ENCODE results near the gene ZFP36L2.

The ZFP36L2 gene

DNA sequence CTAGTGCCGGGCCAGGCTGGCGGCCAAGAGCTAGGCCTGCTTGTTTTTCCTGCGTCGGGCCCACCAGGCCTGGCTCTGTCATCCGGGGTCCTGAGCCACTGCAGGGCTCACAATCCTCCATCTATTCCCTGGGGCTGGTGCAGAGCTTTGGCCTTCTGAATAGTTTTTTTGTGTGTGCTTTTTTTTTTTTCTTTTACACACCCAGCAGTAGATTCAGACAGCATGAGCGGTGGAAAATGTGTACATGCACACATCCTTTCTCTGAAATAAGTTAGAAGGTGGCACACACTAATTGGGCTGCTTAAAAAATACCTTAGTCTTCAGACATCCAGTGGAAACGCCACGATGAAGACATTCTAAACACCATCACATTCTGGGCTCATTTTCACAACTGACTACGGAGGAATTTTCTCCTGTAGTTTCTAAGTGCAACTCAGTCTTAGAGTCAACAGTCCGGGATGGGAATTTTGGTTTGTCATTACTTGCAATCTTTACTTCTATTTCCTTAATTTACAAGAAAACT is 6.1 kb downstream of the ZFP36L2 start:
- peak; percentile 54 for DNase-seq (ENCODE audit: low read depth)
- H3K4me3 ChIP-seq (ENCODE audit: low read length) = peak overlapping the region; percentile 47
- TF ChIP-seq, protein P1, sequence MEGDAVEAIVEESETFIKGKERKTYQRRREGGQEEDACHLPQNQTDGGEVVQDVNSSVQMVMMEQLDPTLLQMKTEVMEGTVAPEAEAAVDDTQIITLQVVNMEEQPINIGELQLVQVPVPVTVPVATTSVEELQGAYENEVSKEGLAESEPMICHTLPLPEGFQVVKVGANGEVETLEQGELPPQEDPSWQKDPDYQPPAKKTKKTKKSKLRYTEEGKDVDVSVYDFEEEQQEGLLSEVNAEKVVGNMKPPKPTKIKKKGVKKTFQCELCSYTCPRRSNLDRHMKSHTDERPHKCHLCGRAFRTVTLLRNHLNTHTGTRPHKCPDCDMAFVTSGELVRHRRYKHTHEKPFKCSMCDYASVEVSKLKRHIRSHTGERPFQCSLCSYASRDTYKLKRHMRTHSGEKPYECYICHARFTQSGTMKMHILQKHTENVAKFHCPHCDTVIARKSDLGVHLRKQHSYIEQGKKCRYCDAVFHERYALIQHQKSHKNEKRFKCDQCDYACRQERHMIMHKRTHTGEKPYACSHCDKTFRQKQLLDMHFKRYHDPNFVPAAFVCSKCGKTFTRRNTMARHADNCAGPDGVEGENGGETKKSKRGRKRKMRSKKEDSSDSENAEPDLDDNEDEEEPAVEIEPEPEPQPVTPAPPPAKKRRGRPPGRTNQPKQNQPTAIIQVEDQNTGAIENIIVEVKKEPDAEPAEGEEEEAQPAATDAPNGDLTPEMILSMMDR (IDR thresholded peaks at IDR 0.05; ENCODE audit: insufficient read depth, low read depth, low read length, missing control alignments) = no peak

DNA sequence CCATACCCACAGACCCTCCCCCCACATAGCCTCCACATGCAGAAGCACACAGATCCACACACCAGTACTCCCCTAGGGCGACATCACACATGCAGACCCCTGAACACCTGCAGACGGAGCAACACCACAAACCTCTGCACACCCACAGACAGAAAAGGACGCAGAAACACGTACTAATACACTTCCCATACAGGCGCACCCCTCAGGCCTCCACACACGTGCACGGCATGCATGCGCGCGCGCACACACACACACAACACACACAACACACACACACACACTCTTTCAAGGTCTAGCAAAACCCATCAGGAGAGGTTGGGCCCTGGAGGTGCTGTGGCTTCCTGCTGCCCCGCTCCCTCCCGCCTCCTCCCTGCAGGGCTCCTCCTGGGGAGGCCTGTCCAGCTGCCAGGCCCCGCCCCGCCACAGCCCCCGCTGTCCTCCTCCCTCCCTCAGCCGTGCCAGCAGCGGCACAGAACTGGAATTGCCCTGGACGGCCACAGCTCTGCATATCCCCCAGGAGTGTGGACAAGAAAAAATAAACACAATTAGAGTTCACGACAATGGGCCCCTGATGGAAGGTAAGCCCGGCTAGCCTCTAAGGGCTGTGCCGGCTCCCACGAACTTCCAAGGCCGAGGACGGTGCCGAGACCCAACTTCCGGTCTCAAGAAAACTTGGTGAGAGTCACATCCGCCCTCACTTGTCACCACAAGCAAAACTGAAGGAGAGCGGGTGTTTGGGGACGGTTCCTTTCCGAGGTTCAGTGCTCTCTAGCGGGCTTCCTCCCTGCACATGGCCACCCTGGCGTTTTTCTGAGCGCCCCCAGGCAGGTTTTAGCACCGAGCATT is 6.8 kb downstream of the ZFP36L2 start:
- H3K4me3 ChIP-seq (ENCODE audit: low read length) = peak overlapping the region; percentile 47
- TF ChIP-seq, protein P1 (IDR thresholded peaks at IDR 0.05; ENCODE audit: insufficient read depth, low read depth, low read length, missing control alignments) = no peak
- DNase-seq (ENCODE audit: low read depth) = peak; percentile 83

DNA sequence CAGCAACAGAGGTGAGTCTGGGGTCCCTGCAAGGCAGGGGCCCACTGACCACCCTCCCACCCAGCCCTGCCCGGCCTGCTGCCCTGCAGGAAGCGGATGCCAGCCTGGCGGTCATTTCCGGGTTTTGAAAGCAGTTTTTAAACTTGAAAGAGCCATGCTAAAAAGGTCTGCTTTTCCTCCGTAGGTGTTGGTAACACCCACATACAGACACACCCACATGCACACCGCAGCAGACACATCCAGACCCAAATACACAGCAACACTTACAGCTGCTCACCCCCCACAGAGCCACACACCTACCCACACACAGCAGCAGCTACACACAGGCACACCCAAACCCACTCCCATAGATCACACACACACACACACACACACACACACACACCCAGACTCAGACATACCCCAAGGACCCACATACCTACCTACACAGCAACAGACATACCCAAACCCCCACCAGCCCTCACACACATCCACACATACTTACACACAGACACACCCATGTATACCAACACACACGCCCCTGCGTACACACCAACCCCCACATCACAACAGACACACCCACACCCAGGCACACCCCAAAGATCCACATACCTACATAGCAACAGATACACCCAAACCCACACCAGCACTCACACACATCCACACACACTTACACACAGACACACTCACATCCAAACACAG is 7.6 kb downstream of the ZFP36L2 start:
- peak overlapping the region; percentile 47 for H3K4me3 ChIP-seq (ENCODE audit: low read length)
- DNase-seq (ENCODE audit: low read depth) = peak; percentile 71
- TF ChIP-seq, protein P1 (IDR thresholded peaks at IDR 0.05; ENCODE audit: insufficient read depth, low read depth, low read length, missing control alignments) = peak; percentile 18

DNA sequence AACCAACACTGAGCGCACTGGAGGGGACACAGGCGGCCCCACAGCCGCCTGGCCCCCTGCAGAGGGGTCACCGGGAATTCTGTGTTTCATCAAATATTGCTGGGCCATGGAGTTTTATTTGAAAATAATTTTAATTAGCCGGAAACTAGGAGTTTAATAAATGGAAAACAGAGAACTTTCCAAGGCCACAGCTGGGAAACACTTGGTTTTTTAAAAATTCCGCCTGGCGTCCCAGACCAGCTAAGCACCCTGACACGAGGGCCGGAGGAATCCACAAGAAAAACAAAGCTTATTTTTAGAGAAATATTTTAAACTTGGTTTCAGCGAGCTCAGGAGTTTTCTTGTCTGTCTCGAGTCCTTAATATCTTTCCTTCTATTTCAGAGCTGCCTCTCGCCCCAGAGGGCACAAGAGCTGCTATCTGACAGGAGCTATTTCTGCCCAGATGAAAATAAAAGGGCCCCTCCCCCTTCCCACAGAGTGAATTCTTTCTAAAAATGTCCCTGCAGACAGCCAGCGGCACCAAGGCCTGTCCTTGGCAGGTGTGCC is 8.2 kb downstream of the ZFP36L2 start:
- H3K4me3 ChIP-seq (ENCODE audit: low read length) = no peak overlapping the region
- TF ChIP-seq, protein P1 (IDR thresholded peaks at IDR 0.05; ENCODE audit: insufficient read depth, low read depth, low read length, missing control alignments) = no peak
- DNase-seq (ENCODE audit: low read depth) = no peak

DNA sequence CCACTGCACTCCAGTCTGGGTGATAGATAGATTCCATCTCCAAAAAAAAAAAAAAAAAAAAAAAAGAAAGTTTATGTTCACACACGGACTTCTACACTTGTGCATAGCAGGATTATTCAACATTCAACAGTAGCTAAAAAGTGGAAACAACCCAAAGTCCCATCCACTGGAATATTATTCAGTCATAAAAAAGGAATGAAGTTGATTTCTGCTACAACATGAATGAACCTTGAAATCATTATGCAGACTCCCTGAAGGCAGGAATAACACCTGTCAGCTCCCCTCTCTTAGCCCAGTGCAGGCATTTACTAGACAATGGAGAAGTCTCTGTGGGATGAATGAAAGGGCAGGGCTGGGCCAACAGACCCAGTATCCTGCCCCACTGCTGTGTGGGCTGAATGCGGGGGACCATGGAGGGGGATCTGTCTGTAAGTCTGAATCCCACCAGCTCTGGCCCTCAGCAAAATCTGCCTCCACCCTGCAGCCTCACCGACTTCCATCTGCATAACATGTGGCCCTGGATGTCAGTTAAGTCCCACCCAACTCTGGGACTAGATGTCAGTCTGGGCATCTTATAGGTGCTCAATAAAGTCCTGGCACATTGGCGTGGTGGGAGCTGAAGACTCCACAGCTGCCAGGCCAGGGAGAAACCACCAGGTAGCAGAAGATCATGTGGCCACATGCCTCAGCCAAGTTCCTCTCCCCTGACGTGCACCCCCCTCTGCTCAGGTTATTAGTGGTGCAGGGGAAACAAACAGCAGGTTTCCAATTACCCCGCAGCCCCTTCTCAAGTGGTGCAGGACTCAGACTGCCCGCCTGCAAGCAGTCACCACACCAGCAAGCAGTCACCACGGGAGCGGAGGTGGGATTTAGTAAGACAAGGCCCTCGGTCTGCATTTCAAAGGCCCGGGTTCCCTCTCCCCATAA is 8.9 kb downstream of the ZFP36L2 start:
- H3K4me3 ChIP-seq (ENCODE audit: low read length) = no peak overlapping the region
- TF ChIP-seq, protein P1 (IDR thresholded peaks at IDR 0.05; ENCODE audit: insufficient read depth, low read depth, low read length, missing control alignments) = no peak
- peak; percentile 49 for DNase-seq (ENCODE audit: low read depth)

DNA sequence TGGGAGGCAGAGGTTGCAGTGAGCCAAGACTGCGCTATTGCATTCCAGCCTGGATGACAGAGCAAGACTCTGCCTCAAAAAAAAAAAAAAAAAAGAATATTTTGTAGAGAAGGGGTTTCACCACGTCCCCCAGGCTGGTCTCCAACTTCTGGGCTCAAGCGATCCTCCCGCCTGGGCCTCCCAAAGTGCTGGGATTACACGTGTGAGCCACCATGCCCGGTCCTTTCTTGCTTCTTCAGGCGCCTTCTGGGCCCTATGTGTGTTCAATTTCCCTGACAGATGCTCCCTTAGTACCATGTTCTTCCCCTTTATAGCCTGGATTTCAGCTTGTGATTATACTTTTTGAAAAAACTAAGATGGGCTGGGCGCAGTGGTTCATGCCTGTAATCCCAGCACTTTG is 9.8 kb downstream of the ZFP36L2 start:
- TF ChIP-seq, protein P1 (IDR thresholded peaks at IDR 0.05; ENCODE audit: insufficient read depth, low read depth, low read length, missing control alignments) = no peak
- no peak for DNase-seq (ENCODE audit: low read depth)
- no peak overlapping the region for H3K4me3 ChIP-seq (ENCODE audit: low read length)
